ENCODE results near the gene ATG4A. TPM values are rescaled to one million over a fixed set of nuclear protein-coding genes. Genes with fewer than 3 reads are reported as not detected.
A peak's percentile ranks its signal among the peaks of the same experiment; 100 is the strongest.

ATG4A gene
- polyA plus RNA-seq, 5 donors = 12.7 to 16.8 (median 15.0) TPM

GRCh38 chrX:108167211-108167872, 75.8 kb downstream of the ATG4A start:
- DNase-seq = no peak

DNA sequence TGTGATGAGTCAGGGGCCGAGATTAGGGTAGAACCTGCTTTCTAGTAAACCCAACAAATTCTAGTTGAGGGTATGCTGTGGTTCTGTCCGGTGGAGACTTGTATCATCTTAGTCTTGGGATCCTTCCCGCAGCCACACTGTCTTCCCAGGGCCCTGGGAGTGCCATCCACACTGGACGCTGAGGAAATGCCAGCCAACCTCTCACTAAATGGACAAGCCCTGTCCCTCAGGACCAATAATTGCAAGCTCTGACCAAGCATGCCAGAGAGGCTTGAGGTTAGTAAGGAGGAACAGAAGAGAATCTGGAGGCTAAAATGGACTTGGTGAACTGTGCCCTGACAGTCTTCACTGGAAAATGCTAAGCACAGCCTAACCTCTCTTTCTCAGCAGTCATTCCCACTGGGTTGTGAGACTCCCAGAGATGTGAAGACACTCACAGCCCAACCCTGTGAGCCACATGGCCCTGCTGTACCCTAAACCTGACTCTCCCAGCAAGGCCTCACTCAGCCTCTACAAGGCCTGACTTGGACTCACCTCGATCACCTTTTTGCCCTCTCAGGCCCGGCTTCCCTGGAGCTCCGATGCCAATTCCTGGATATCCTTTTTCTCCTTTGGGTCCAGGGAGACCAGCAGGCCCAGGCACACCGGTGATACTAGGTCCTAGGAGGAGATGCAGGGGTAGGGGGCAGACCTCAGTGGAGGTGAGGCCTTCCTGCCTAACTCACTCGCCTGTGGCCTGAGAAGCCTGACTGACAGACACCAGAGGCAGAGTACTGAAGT, 77.6 kb downstream of the ATG4A start:
- no peak for DNase-seq

GRCh38 chrX:108169768-108170167, 78.2 kb downstream of the ATG4A start:
- DNase-seq = no peak

- no peak for DNase-seq
Measured at GRCh38 chrX:108171671-108172070, 80.1 kb downstream of the ATG4A start.

DNA sequence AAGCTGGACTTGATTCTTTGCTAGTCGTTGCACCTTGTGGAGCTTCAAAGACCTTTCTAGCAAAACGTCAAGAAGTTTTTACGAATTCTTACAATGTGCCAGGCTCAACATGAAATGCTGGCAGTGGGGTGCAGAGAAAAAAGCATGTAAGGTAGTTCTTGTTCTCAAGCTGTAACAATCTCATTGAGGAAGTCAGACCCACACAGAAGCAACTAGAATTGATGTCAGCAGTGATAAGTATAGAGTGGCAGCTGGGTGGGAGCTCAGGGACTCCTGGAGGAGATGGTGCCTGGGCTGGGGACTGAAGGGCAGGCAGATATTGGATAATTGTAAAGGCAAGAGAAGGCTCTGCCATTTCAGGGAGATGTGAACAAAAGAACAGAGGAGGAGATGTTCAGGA, 82.3 kb downstream of the ATG4A start:
- DNase-seq = no peak

GRCh38 chrX:108177351-108178142, 86.0 kb downstream of the ATG4A start:
- DNase-seq = no peak

GRCh38 chrX:108178143-108178498, 86.5 kb downstream of the ATG4A start:
- DNase-seq = no peak

DNA sequence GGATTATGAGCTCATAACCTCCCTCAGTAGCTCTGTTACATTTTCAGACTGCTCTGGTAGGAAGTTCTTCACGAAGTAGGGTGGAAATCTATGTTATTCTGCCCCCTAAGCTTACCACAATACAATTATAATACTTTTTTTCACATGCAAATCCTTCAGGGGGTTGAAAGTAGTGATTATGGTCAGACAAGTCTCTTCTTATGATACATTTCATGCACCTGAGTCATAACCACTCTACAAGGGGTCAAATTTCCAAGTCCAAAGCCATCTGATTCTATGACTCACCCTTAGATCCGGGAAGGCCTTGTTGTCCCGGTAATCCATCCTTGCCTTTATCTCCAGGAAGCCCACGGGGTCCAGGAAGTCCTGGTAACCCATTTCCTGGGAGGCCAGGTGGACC, 95.2 kb downstream of the ATG4A start:
- no peak for DNase-seq

- no peak for DNase-seq
Measured at GRCh38 chrX:108198420-108198819, 106.8 kb downstream of the ATG4A start.

- DNase-seq = no peak
Measured at GRCh38 chrX:108199041-108199440, 107.5 kb downstream of the ATG4A start.

DNA sequence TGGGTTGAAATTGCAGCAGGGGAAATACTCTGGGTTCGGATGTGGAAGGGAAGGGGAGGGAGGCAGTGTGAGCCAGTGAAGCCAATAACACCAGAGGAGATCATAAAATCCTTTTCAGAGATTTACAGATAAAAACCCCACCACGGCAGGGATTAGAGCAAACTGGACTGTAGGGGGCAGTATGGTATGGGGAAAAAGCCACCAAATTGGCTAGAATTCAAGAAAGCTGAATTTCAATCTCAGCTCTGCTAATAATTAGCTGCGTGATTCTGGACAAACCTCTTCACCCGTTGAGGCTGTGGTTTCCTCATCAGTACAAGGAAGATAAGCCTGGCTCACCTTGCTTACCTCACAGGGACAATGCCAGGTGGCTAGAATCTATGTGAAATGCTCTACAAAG, 108.1 kb downstream of the ATG4A start:
- peak; percentile 18 to 19 for DNase-seq

DNA sequence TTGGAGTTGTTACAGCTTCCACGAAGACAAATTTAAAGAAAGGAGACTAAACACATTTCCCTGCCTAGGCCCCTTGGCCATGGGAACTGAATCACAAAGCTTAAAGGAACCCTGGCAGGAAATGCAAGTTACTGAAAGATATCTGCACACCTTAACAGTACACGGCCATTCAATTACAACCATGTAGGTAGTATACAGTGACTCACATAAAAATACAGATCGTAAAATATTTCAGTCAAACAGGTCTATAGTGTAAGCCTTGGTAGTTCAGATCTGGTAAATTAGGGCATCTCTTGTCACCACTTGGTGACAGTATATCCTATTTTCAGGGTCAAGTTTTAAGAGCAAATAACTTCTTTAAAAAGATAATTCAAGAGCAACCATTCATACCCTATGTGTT, 112.0 kb downstream of the ATG4A start:
- DNase-seq = no peak

Other genes starting within 250 kb of the ATG4A start
- not detected for gene TEX13B, start 109.4 kb upstream of the ATG4A start, polyA plus RNA-seq (ENCODE audit: insufficient read depth in 1 of 5, insufficient read length in 5 of 5, low replicate concordance in 1 of 5)
- gene VSIG1, start 46.7 kb upstream of the ATG4A start, polyA plus RNA-seq (ENCODE audit: insufficient read depth in 1 of 5, insufficient read length in 5 of 5, low replicate concordance in 1 of 5) = under 1 TPM; 0.24 to 0.59 (median 0.36) TPM
- gene PSMD10, start 236 bp upstream of the ATG4A start, polyA plus RNA-seq (ENCODE audit: insufficient read depth in 1 of 5, insufficient read length in 5 of 5, low replicate concordance in 1 of 5) = 10 to 100 TPM; 68.5 to 86.9 (median 82.9) TPM

Data from right lung (tissue), 5 donors.